NCI-H1694 treated with DMSO at 0.1 percent for 48 hours (cell line): Measurements from ENCODE around the gene CHTF18.
"Not testable (repeated sequence)": the region's sequence is repeated elsewhere in the genome, so short reads cannot be mapped to it uniquely, and the experiment has no call there.

ENCODE experiments used
- DNase-seq: peaks from one replicate; lab custom pipeline; 2025; lab: John Stamatoyannopoulos, UW

The CHTF18 gene

DNA sequence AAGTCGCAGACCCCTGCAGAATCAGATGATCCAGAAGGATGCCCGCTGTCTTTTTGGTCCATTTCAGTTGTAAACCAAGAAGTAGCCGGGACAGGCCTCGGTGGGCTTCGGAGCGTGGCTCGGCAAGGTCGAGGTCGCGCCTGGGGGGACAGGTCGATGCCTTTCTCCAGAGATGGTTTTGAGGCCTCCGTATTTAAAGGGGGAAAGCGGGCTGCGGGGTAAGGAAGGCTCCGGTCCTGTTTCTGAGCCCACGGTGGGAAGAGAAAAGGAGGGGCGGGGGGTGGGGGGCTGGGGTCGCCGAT, 19.6 kb downstream of the CHTF18 start:
- DNase-seq: no peak

DNA sequence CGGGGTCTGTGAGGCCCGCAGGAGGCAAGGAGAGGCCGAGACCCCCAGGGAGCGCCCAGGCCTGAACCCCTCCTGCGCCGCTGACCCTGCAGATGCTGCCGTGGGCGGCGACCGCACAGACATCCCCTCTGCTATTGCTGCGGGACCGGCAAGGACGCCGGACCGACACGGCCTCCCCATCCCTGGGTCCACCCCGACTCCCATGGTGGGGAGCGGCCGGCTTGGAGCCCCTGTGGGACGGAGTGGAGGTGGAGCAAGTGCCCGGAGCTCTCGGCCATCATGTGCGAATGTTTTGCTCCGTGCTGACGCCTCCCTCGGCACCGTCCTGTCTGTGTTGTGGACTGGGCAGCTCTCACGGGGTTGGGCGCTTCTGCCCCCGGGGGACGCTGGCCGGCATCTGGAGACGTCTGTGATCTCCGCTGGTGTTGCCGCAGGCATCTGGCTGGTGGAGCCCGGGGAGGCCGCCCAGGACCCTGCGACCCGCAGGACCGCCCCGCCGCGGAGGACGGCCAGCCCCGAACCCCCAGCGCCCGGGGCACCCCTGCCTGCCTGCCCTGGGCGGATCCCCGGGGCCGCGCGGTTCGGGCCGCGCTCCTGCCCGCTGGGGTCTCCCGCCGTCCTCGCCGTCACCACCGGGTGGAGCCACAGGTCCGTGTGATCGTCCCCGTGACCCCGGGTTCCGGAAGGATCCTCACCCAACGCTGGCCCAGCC, 24.9 kb downstream of the CHTF18 start:
- no peak for DNase-seq

DNA sequence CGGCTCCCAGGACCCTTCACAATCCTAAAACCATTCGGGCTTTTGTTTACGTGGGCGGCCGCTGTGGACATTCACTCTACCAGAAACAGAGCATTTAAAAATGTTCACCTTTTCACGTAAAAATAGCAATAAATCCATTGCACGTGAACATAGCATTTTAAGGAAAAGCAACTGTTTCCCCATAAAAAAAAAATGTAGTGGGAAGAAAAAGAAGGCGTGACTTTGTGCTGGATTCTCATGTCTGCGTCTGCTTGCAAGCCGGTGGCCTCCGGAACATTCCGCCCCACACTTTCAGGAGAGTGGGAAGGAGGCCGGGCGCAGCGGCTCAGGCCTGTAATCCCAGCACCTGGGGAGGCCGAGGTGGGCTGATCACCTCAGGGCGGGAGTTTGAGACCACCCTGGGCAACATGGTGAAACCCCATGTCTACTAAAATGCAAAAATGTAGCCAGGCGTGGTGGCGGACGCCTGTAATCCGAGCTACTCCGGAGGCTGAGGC, 25.5 kb downstream of the CHTF18 start:
- no peak for DNase-seq

DNA sequence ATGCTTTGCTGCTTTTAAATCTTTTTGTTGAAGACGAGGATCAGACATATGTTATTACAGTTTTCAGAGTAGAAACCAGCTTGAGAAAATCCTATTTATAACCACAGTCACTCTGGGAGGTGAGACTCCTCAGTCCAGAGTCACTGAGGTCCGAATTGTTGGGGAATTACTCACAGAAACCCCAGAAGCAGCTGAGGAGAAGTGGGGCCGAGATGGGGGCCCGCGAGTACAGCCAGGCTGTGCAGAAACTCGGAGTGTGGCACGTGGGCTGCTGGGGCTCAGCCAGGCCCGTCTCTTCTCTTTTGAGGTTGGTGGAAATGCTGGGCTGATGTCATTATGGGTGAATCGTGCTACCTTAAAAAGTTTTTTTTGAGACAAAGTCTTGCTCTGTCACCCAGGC, 26.6 kb downstream of the CHTF18 start:
- DNase-seq: no peak

DNA sequence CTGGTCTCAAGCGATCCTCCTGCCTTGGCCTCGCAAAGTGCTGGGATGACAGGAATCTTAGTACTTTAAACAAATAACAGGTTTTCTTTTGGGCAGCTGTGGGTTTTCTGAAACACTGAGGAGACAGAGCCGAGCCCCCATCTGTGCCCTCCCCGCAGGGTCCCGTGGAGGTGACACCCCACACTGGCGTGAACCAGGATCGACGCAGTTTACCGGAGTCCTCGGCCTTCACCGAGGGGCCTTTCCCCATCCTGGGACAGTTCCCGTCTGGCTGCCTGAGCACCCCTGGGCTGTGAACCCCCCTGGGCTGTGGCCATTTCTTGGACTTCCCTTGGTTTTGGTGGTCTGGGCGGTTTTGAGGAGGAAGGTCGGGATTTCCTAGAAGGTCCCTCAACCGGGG, 27.4 kb downstream of the CHTF18 start:
- no peak for DNase-seq

DNA sequence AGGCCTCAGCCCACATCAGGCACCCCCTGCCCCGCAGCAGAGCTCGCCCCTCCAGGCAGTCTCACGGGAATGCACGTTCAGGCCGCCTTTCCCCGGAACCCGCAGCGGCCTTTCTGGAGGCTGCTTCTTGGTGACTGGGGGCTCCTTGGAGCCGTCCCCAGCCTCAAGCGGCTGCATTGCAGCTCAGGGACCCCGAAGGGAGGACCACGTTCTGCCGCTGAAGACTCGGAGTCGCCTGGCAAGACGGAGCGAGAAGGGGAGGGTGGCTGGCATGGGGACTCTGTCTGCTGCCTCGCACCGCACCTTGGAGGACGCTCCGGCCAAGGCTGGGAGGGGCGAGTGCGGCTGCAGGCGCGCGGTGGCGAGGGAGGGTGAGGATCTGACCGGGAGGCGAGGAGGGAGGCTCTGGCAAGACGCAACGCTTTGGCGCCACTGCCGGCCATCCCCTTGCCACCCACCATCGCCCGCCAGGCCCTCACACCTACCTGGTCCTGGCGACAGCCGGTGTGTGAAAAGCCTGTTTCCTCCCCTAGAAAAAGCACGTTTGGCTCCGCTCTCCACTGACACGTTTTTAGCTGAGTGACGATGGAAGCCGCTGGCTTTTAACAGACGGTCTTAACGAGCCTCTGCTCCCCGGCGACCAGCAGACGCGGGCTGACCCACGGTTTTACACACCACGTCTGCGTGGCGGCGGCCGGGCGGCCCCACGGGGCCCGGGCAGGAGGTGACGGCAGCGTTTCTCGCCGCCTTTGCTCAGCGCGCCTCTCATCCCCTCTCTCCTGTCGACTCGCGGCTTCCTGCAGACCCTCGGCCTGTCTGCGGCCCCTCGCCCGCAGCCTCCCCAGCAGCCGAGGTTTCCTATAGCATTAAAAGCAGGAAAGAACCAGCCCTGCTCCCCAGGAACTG, 28.8 kb downstream of the CHTF18 start:
- no peak for DNase-seq

DNA sequence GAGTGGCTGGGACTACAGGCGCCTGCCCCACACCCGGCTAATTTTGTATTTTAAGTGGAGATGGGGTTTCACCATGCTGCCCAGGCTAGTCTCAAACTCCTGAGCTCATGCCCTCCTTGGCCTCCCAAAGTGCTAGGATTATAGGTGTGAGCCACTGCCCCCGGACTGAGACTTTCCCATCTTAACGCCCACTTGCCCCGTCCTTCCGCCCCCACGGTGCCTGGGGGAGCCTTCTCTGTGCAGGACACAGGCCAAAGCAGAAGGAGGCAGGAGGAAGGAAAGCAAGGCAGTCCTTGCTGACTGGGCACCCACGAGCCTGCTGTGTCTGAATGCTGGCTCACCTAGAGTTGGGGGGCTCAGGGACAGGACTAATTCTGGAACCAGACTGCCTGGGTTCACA, 29.7 kb downstream of the CHTF18 start:
- no peak for DNase-seq

DNA sequence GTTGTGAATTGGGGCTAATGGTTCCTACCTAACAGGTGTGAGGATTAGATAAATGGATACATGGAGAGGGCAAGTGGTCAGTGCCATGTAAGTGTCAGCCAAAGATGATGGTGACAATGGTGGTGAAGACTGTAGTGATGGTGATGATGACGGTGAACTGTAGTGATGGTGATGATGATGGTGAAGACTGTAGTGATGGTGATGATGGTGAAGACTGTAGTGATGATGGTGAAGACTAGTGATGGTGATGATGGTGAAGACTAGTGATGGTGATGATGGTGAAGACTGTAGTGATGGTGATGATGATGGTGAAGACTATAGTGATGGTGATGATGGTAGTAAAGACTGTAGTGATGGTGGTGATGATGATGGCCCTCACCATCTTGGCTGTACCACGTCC, 30.2 kb downstream of the CHTF18 start:
- DNase-seq: no peak

DNA sequence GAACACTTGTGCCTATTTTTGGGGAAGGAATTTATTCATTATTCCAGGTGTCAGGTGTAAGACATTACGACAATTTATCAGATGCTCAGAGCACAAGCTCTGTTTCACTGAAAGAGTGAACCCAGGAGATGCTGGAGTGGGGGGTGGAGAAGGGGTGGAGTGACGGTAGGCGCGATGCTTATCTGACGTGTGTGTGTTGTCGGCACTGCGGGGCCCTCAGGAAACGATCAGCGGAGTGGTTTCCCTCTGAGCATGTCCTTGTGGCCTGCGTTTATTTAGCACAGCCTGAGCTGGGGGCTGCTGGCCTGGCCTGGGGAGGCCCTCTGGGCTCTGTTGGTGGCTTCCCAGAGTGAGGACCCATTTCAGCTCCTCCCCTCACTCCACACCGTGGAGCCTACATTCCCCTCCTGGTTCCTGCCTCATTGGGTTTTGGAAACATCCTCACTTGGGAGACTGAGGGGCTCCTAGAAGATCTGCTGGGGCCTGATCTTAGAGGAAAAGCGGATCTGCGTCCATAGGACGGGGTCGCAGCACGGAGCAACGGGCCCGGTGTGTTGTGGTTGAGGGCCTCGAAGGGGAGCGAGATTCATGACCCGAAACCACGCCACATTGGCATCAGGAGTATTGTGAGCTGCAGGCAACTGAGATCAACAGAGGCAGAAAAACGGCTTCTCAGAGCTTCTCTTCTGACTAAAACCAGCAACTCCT, 31.1 kb downstream of the CHTF18 start:
- DNase-seq: no peak

DNA sequence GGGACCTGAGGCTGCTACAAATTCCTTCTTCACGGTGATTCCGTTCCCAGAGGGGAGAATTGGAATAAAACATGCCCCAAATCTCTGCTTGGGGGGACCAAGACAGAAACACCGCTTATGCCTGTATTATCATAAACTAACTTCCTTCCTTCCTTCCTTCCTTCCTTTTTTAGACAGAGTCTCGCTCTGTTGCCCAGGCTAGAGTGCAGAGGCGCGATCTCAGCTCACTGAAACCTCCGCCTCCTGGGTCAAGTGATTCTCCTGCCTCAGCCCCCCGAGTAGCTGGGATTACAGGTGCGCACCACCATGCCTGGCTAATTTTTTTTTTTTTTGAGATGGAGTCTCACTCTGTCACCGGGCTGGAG, 31.6 kb downstream of the CHTF18 start:
- DNase-seq: not testable (repeated sequence)

DNA sequence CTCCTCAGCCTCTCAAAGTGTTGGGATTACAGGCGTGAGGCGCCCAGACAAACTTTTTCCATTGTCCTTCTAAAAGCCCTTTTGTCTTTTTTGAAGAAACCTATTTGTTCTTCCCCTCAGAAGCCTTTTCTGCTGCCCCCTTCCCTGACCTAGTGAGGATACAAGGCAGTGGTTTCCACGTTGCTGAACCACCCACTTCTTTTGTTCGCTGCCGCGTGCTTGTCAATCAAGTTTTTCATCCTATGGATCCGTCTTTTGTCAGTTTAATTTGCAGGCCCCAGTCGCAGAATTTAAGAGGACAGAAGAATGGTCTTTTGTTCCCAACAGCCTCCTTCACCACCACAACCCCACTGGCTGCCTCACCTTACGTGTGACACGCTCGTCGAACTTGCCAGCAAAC, 32.3 kb downstream of the CHTF18 start:
- DNase-seq: no peak

DNA sequence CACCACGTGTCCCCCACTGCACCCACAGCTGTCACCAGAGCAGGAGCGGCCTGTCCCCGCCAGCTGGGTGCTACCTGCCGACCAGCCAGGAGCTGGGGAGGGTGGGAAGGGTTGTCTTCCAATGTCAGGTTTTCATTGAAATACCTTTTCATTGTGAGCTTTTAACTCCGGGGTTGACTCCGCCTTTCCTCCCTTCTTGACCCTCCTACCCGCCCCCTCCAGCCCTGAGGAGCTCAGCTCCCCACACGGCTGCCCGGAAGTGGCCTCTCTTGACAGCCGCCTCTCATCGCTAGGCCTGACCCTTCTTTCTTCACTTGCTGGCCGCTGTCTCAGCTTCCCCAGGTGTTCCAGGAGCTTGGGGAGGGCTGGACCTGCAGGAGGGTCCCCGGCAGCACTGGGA, 33.3 kb downstream of the CHTF18 start:
- no peak for DNase-seq

DNA sequence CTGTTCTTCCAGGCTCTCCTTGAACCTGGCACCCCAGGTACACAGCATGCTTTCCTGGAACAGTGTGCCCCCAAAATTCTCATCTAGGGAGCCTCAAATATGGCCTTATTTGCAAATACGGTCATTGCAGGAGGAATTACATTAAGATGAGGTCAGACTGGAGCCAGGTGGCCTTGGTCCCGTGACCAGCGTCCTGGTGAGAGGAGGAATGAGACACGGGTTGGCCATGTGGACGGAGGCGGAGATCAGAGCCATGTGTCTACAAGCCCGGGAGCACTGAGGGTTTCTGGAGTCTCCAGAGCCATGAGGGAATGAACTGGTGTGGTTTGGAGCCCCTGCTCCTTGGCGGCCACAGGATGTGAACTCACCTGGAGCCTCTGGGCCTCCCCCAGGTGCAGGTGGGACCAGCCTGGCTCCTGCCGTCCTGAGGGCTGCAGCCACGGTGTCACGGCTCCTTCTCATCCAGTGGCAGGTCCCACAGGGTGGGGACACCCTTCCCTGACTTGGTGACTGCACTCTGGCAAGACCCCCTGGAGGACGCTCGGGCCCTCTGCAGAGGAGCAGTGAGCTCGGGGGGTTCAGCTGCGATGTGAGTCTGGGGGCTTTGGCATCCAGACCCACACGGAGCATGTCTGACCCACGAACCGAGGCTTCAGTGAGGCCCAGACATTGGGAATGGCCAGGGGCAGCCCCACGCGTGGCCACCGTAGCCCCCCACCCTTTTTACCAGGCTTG, 33.9 kb downstream of the CHTF18 start:
- no peak for DNase-seq

DNA sequence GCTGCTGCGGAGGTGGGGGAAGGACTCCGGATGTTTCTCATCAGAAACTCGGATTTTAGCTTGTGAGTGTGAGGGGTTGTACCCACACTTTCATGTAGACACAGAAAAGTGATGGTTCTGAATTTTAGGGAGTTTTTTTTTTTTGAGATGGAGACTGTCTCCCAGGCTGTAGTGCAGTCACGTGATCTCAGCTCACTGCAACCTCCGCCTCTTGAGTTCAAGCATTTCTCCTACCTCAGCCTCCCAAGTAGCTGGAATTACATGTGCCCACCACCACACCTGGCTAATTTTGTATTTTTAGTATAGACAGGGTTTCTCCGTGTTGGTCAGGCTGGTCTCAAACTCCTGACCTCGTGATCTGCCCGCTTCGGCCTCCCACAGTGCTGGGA, 34.5 kb downstream of the CHTF18 start:
- DNase-seq: no peak

DNA sequence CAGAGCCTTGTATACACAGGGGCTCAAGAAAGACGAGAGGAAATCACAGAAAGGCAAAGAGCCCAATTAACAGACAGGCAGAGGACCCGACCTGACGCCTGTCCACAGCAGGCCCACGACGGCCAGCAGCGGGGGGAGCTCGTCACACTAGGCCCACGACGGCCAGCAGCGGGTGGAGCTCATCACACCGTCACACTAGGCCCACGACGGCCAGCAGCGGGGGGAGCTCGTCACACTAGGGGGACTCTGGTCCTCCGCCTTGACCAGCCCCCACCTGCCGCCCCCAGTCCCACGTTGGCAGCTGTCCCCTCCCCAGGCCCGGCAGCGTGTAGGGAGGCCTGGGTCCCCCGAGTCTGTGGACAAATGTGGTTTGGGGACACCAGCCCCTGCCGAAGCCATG, 35.8 kb downstream of the CHTF18 start:
- no peak for DNase-seq

DNA sequence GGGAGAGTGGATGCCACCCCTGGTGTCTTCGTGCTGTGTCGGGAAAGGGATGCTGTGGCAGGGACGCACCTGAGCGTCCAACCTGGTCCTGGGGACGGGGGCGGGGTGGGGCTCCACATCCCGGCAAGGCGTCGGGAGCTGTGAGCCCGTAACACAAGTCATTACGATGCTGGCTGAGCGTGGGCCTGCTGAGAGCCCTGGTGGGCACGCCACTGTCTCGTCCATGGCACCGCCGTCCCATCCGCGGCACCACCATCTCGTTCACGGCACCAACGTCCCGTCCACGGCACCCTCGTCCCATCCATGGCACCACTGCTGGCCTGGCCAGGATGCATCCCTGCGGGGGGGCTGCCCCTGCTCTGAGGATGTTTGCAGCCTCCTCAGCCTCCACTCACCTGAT, 36.2 kb downstream of the CHTF18 start:
- DNase-seq: no peak

DNA sequence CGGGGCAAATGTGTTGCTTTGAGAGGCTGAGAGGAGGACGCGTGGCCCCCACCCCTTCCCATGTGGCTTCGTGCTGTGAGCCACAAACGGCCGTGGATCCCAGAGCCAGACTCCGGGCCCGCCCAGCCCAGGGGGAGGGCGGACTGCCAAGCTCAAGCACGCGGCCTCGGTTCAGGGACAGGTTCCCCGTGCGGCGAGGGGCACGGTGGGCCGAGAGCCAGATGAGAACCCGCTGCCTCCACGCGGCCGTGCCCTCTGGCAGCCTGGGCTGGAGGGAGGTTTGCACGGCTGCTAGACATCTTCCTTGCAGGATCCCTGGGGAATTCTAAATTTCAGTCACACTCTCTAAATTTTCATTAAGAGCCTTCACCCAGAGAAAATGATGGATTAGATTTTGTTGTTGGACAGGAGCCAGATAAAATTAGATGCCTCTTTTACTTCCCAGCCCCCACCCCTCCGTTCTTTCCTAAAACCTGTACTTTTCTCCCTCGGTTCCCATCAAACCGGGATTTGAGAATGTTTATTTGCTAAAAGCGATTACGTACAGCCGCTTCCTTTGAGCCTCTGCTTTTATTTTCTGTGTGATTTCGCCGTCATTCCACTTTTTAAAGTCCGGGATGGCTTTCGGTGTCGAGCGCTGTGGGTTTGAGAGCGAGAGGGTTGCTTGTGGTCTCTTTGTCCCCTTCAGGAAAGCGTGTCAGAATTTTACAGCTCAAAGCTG, 37.1 kb downstream of the CHTF18 start:
- DNase-seq: no peak

DNA sequence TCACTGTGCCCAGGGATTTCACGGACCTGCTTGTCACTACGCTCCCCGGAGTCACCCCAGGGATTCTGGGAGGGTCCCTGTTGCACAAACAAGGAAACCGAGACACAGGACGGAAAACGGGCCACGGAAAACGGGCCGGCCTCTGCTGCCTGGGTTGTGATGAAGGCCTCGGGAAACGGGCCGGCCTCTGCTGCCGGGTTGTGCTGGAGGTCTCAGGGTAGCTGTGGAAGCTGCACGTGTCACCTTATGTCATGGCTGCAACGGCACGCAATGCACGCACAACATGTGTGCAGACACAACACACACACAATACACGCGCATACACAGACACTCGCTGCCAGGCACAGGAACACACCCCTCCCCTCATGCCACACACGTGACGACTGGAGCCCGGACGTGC, 39.1 kb downstream of the CHTF18 start:
- no peak for DNase-seq

DNA sequence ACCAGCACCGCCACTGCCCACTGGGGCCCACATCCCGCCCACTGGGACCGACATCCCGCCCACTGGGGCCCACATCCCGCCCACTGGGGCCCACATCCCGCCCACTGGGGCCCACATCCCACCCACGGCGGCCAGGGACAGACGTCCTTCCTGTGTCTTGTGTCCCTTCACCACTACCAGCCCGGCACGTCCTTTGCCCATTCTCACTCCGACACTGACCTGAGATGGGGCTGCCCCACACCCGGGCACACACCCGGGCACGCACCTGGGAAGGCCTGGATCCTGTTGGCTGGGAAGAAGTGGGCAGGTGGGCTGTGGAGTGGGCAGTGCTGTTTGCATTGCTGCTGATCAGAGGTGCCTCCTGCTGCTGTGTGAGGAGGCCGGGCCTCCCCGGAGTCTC, 40.5 kb downstream of the CHTF18 start:
- DNase-seq: no peak

DNA sequence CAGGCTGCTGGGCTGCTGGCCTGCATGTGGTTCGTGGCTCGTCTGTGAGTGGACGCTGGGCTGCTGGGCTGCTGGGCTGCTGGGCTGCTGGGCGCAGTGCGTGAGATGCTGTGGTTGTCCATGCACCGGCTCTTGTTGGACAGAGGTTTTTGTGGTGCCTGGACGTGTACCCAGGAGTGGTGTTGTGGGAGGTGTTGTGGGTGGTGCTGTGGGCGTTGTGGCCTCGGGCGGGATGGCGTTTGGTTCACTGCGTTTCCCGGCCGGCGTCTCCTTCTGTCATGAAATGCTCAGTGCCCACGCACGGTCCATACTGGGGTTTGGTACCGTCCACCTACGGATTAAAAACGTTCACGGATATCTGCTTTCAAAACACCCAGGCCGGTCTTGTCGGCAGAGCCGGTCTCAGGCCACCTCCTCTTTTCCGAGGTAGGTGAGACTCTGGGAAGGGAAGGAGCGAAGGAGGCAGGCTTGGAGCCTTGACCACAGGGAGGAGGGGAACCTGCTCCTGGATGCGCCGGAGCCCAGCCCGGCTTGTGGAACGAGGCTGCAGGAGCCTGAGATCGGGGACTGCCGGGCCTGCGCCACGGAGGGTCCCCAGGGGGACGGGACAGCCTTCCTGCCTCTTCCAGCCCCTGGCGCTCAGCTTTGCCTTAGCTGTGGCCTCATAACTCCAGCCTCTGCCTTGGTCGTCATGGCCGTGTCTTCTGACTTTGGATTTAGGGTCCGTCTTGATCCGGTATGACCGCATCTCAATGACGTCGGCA, 41.9 kb downstream of the CHTF18 start:
- DNase-seq: no peak
